Measurements from ENCODE around the gene HIRA. TPM values are rescaled to one million over a fixed set of nuclear protein-coding genes. Genes with fewer than 3 reads are reported as not detected.

Gene HIRA
- polyA plus RNA-seq, 3 donors: 1.8 to 20.7 (median 2.6) TPM

- H3K4me1 Mint-ChIP-seq: peaks cover 18% of the 10 kb centered on the region
- intact Hi-C loops (cut with micrococcal nuclease): loop anchor here in 1 of 2 donors (10.0 kb wide), 2 partner anchors 179 to 381 kb away; partner anchors contain the start of genes CLTCL1, GNB1L and RTL10
- H3K27me3 ChIP-seq (ENCODE audit: control insufficient read depth in 2 of 2, insufficient read depth in 2 of 2, low read length in 2 of 2): no peaks in the 10 kb centered on the region
- H4K20me1 ChIP-seq (ENCODE audit: insufficient read depth, low read length): peaks cover 67% of the 10 kb centered on the region
- no peak overlapping the region for H3K4me3 ChIP-seq (replicated peaks in 1 of 3; ENCODE audit: low read depth in 2 of 3, low read length in 3 of 3)
- H3K9ac ChIP-seq (ENCODE audit: insufficient read depth, low read length, poor library complexity, severe bottlenecking): no peak overlapping the region
- peaks cover 0 to 5% (median 0%) of the 10 kb centered on the region in 3 donors for H3K27me3 Mint-ChIP-seq (ENCODE audit: low read depth in 3 of 3)
- no peak overlapping the region for H2AFZ ChIP-seq (ENCODE audit: insufficient read depth, low read depth, low read length, poor library complexity, severe bottlenecking)
- no peaks in the 10 kb centered on the region for H3K9me3 ChIP-seq (replicated peaks in 1 of 2; ENCODE audit: control insufficient read depth in 1 of 2, insufficient read depth in 1 of 2, low read length in 2 of 2)
- no peaks in the 10 kb centered on the region for H3K9me3 Mint-ChIP-seq
- no peak overlapping the region for H3K4me2 ChIP-seq (replicated peaks; ENCODE audit: extremely low read depth, low read length, poor library complexity, severe bottlenecking)
- WGBS (ENCODE audit: insufficient coverage): 57% methylated on average over 2 of the region's 3 CpGs
- H3K27ac Mint-ChIP-seq: peak overlapping the region in 1 of 7 donors; percentile 60
- no peak for TF ChIP-seq CTCF (IDR thresholded peaks at IDR 0.05)
- no peak overlapping the region for H3K4me3 Mint-ChIP-seq
- DNase-seq: no peak
- H3K36me3 Mint-ChIP-seq: peaks cover 63 to 72% of the 10 kb centered on the region in 2 donors
- H3K36me3 ChIP-seq (replicated peaks in 1 of 2; ENCODE audit: control insufficient read depth in 1 of 2, insufficient read depth in 2 of 2, low read length in 2 of 2): peaks cover 65 to 75% of the 10 kb centered on the region in 2 donors
- H3K79me2 ChIP-seq (ENCODE audit: insufficient read depth, low read length): peaks cover 37% of the 10 kb centered on the region
- no peak overlapping the region for H3K27ac ChIP-seq (ENCODE audit: low read depth in 1 of 2, low read length in 2 of 2)
- H3K4me1 ChIP-seq (ENCODE audit: control insufficient read depth in 1 of 2, insufficient read depth in 2 of 2, low read length in 2 of 2): peaks cover 13 to 16% of the 10 kb centered on the region in 2 donors
Measured at GRCh38 chr22:19473578-19473977, 42.0 kb upstream of the HIRA start.

DNA sequence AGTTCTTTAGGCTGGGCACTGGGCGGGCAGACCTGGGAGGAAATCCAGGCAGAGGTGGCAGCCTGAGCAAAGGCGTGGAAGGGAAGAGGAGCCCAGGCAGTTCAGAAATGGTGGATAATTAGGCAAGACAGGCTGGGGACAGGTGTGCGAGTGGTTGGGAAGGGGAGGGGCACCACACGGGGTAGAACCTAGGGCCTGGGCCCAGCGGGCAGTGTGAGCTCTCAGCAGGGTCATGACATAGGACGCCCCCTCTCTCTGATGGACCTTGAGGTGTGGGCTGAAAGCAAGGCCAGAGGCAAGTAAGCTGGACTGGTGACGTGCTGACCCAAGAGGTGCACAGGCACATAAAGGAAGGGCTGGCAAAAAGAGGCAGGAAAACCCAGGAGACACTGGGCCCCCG lies 40.7 kb upstream of the HIRA start:
- H3K9me3 Mint-ChIP-seq: no peaks in the 10 kb centered on the region
- no peak for TF ChIP-seq CTCF (IDR thresholded peaks at IDR 0.05)
- intact Hi-C loops (cut with micrococcal nuclease): loop anchor here in 1 of 2 donors (10.0 kb wide), 2 partner anchors 177 to 383 kb away; partner anchors contain the start of genes CLTCL1, GNB1L and RTL10
- Histone ChIP-seq H3K27me3 (ENCODE audit: control insufficient read depth in 2 of 2, insufficient read depth in 2 of 2, low read length in 2 of 2) (no peaks in the 10 kb centered on the region), H3K4me2 (replicated peaks; ENCODE audit: extremely low read depth, low read length, poor library complexity, severe bottlenecking) (no peak overlapping the region), H3K27ac (ENCODE audit: low read depth in 1 of 2, low read length in 2 of 2) (no peak overlapping the region), H3K9ac (ENCODE audit: insufficient read depth, low read length, poor library complexity, severe bottlenecking) (no peak overlapping the region), H3K9me3 (replicated peaks in 1 of 2; ENCODE audit: control insufficient read depth in 1 of 2, insufficient read depth in 1 of 2, low read length in 2 of 2) (no peaks in the 10 kb centered on the region), H2AFZ (ENCODE audit: insufficient read depth, low read depth, low read length, poor library complexity, severe bottlenecking) (no peak overlapping the region), H3K36me3 (replicated peaks in 1 of 2; ENCODE audit: control insufficient read depth in 1 of 2, insufficient read depth in 2 of 2, low read length in 2 of 2) (peaks cover 78 to 89% of the 10 kb centered on the region in 2 donors), H3K79me2 (ENCODE audit: insufficient read depth, low read length) (peaks cover 24% of the 10 kb centered on the region), H3K4me3 (replicated peaks in 1 of 3; ENCODE audit: low read depth in 2 of 3, low read length in 3 of 3) (no peak overlapping the region), H3K4me1 (ENCODE audit: control insufficient read depth in 1 of 2, insufficient read depth in 2 of 2, low read length in 2 of 2) (peaks cover 0 to 2% of the 10 kb centered on the region in 2 donors), H4K20me1 (ENCODE audit: insufficient read depth, low read length) (peaks cover 53% of the 10 kb centered on the region)
- WGBS (ENCODE audit: insufficient coverage): 97% methylated on average over 8 of the region's 8 CpGs
- peaks cover 0 to 5% (median 0%) of the 10 kb centered on the region in 3 donors for H3K27me3 Mint-ChIP-seq (ENCODE audit: low read depth in 3 of 3)
- H3K36me3 Mint-ChIP-seq: peaks cover 76 to 86% of the 10 kb centered on the region in 2 donors
- no peak for DNase-seq
- H3K4me3 Mint-ChIP-seq: no peak overlapping the region
- H3K4me1 Mint-ChIP-seq: peaks cover 5% of the 10 kb centered on the region
- peak overlapping the region in 1 of 7 donors; percentile 73 for H3K27ac Mint-ChIP-seq
